GM10266 (cell line): Measurements from ENCODE around the gene HCN3.

Source experiments
- DNase-seq: peaks from one replicate; pipeline ENCODE4 v3.0.0; 2012; ENCODE audit errors: extremely low spot score
- TF ChIP-seq, protein P1 (sequence below): IDR thresholded peaks from 2 replicates; pipeline ENCODE4 v1.5.1; 2012; ENCODE audit warnings: mild to moderate bottlenecking, low read depth; ENCODE audit not compliant: control insufficient read depth, insufficient read depth; ENCODE audit errors: missing control alignments

HCN3 gene

DNA sequence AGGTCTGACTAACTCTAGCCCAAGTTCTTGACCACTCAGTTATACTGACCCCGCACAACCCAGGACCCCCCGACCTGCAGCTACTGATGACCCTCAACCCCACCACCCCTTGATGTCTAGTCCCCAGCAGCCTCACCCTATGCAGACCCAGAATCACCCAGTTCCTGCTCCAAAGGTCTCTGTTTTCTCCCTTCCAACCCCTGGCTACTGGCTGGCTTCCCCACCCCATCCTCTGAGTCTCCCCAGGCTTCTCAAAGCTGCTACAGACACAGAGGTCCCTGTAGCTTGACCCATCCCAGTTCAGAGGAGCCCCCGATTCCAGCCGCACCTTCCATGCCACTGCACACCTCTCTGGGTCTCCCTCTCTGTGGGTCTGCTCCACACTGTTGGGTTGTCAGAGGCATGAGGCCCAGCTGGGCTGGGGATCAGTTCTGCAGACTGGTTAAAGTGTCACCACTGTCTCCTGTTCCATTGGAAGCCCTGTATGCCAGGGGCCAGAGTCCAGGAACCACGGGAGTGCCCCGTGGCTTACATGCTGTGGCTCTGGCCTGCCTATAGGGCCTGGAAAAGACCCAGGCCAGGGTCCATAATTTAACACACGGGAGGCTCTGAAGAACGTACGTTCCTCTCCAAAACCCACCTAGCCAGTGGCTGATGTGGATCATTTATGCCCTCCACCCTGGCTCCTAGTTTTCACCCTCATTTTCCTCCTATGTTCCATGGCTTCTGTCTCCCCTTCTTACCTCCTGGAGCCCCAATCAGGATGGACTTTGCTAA, 23.5 kb downstream of the HCN3 start:
- DNase-seq: no peak
- TF ChIP-seq, protein P1, sequence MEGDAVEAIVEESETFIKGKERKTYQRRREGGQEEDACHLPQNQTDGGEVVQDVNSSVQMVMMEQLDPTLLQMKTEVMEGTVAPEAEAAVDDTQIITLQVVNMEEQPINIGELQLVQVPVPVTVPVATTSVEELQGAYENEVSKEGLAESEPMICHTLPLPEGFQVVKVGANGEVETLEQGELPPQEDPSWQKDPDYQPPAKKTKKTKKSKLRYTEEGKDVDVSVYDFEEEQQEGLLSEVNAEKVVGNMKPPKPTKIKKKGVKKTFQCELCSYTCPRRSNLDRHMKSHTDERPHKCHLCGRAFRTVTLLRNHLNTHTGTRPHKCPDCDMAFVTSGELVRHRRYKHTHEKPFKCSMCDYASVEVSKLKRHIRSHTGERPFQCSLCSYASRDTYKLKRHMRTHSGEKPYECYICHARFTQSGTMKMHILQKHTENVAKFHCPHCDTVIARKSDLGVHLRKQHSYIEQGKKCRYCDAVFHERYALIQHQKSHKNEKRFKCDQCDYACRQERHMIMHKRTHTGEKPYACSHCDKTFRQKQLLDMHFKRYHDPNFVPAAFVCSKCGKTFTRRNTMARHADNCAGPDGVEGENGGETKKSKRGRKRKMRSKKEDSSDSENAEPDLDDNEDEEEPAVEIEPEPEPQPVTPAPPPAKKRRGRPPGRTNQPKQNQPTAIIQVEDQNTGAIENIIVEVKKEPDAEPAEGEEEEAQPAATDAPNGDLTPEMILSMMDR: no peak

DNA sequence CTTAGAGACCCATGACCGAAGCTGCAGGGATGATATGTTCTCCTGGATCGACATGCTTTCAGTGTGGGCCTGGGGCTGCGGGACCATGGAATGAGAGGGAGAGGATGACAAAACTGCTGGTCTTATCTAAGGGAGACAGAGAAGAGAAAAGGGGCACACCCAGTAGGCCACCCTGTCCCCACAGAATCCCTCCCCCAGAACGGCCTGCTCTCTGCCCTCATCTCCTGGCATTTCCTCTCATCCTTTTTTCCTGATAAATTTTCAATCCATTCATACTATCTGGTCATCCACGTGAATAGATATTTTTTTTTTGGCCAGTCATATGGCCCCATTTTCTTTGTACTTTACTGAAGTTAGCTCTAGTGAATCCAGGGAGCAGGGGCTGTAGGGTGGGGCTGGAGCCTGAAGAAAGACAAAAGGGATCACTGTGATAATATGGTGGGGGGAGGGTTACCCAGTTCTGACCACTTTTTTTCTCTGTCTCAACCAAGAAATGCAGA, 24.1 kb downstream of the HCN3 start, which contains the start of gene PKLR:
Gene PKLR, minus strand, starts transcription at position 97 of the 500 bp plus-strand sequence. Its CDS starts 43 bp downstream, at position 54.
- TF ChIP-seq, protein P1: no peak
- no peak for DNase-seq

DNA sequence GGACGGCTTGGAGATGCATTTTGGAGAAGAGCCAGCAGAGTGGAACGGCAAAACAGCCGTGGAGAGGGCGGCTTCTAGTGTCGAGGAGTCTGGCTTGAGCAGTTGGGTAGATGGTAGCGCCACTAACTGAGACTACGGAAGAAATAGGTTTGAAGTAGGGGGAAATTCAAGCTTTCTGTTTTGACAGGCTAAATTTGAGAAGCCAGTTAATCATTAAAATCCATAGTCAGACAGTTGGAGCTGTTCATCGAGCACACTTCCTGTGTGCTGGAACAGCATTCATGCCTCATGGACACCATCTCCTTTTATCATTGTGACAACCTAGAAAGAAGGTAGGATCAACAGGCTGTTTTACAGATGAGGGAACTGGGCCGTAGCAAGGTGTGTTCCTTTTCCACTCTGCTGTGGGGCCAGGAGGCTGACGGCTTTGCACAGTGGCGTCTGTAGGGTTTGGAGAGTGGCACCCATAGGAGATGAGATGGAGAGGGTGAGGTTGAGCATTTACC, 27.3 kb downstream of the HCN3 start:
- no peak for DNase-seq
- TF ChIP-seq, protein P1: no peak

DNA sequence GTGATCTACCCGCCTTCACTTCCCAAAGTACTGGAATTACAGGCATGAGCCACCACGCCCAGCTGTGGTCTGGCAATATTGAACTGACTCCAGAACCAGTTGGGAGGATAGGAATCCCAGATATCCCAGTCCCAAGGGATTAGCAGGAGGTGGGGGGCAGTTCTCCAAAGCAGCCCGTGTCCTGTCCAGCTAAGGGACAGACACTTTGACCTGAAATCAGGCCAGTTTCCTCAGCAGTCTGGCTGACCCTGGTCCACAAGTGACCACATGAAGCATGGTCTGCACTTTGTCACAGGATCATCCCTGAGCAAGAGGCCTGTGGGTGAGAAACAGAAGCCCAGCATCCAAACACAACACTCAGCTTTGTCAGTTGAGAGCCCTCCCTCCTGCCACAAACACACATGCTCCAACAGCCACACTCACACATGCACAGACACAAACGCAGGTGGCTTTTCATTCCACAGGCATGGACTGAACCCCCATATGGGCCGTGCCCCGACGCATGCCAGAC, 28.7 kb downstream of the HCN3 start:
- TF ChIP-seq, protein P1: no peak

DNA sequence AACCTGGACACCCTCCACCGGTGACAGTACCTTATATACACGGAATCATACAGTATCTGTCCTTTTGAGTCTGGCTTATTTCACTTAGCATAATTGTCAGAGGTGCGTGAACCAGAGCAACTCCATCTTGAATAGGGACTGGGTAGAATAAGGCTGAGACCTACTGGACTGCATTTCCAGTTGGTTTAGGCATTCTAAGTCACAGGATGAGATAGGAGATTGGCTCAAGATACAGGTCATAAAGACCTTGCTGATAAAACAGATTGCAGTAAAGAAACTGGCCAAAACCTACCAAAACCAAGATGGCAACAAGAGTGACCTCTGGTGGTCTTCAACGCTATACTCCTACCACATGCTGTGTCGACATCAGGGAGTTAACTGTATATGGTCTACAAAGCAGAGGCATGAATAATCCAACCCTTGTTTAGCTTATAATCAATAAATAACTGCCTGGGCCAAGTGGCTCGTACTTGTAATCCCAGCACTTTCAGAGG, 30.0 kb downstream of the HCN3 start:
- no peak for DNase-seq
- TF ChIP-seq, protein P1: peak; percentile 25

More for the DNA sequence above, 28.7 kb downstream of the HCN3 start:
- DNase-seq: no peak

DNA sequence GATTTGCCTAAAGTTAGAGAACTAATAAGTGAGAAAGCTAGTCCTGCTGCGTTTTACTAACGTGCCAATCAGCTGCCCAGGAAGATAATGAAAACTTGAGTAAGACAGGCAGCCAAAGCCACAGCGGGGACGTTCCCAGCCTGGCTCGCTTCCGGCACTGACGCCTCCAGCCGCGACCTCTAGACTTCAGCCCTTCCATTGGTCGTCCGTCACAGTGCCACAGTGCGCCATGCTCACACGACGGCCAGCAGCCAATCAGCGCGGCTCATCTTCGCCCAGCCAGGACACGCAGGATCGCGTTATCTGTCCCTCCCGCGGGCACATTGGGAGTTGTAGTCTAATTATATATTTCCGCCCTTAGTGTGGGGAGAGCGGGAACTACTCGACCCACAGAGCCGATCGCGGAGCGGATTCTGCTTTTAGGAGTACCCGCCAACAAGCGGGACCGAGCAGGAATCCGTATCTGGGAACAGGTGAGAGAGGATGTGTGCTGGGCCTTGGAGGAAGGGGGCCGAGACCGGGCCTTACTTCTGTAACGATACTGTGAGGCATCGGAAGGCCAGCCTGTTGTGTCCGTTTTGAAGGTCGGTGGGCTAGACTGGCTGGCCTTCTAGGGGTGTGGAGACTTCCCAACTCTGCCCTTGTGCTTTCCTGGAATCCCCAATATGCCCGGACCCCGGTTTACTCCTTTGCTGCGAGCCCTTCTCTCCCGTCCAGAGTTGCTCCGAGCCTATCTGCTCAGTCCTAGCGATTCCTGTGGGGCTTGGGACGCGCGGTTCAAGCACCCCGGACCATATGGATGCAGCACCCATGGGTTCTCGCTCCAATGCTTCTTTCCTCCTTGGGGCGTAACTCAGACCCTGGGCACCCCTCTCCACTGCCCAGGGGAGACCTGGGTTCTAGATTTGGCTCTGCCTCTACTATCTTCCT, 31.5 kb downstream of the HCN3 start, which contains the start of gene FDPS:
Gene FDPS, plus strand, starts transcription at position 374 of the 930 bp plus-strand sequence. CDS start 924 bp downstream, outside the sequence.
- TF ChIP-seq, protein P1: no peak

More for the DNA sequence above, 31.5 kb downstream of the HCN3 start, which contains the start of gene FDPS:
- peak; percentile 96 for DNase-seq
